Measurements from ENCODE around the gene MORC2. TPM values are rescaled to one million over a fixed set of nuclear protein-coding genes. Genes with fewer than 3 reads are reported as not detected.

MORC2 gene
- total and polyA plus RNA-seq, 9 of the 15 experiments (the other 6 are each of a cell fraction or from before 2014, with no cell fraction given) = 3.3 to 34.7 (median 16.7) TPM

GRCh38 chr22:30968924-30969531 lies 454 bp upstream of the MORC2 start, which contains the start of gene TUG1 (continued):
- TF ChIP-seq, protein P1, sequence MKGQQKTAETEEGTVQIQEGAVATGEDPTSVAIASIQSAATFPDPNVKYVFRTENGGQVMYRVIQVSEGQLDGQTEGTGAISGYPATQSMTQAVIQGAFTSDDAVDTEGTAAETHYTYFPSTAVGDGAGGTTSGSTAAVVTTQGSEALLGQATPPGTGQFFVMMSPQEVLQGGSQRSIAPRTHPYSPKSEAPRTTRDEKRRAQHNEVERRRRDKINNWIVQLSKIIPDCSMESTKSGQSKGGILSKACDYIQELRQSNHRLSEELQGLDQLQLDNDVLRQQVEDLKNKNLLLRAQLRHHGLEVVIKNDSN (CRISPR knock-in tag; IDR thresholded peaks at IDR 0.05) = peak; percentile 99
- TF ChIP-seq CGGBP1 (CRISPR knock-in tag; IDR thresholded peaks at IDR 0.05) (no peak), ZNF57 (CRISPR knock-in tag; IDR thresholded peaks at IDR 0.05) (no peak), THRAP3 (IDR thresholded peaks at IDR 0.05; ENCODE audit: borderline replicate concordance) (no peak), NCOA1 (IDR thresholded peaks at IDR 0.05; ENCODE audit: low read depth) (no peak), ETS2 (tag; IDR thresholded peaks at IDR 0.05; ENCODE audit: borderline replicate concordance, poor library complexity, severe bottlenecking) (no peak), NFE2L1 (tag; IDR thresholded peaks at IDR 0.05; ENCODE audit: borderline replicate concordance, low read depth) (no peak), C11orf30 (IDR thresholded peaks at IDR 0.05; ENCODE audit: low read depth) (peak; percentile 34), FIP1L1 (IDR thresholded peaks at IDR 0.05; ENCODE audit: low read depth, low read length, poor library complexity, severe bottlenecking) (peak; percentile 50), GABPA (tag; conservative IDR thresholded peaks at IDR 0.05; ENCODE audit: low read depth) (peak; percentile 92), BRD9 (IDR thresholded peaks at IDR 0.05; ENCODE audit: low read depth, partially characterized antibody) (no peak), SP2 (IDR thresholded peaks at IDR 0.05; ENCODE audit: extremely low read depth, low read depth, low read length, poor library complexity, severe bottlenecking) (peak; percentile 61), MYC (IDR thresholded peaks at IDR 0.05; ENCODE audit: low read depth, low read length) (peak; percentile 5; the same call in 1 of the 2 replicates), MYC (CRISPR knock-in tag; IDR thresholded peaks at IDR 0.05; ENCODE audit: borderline replicate concordance, low read depth) (no peak; the same call in 1 of the 2 replicates), KLF10 (CRISPR knock-in tag; IDR thresholded peaks at IDR 0.05) (no peak), KLF1 (tag; IDR thresholded peaks at IDR 0.05) (no peak), ZNF408 (CRISPR knock-in tag; IDR thresholded peaks at IDR 0.05; ENCODE audit: low read depth) (no peak), E2F5 (CRISPR knock-in tag; IDR thresholded peaks at IDR 0.05) (no peak), RBBP5 (IDR thresholded peaks at IDR 0.05; ENCODE audit: borderline replicate concordance, insufficient read depth, low read length, poor library complexity, severe bottlenecking) (peak; percentile 94), LCOR (CRISPR knock-in tag; IDR thresholded peaks at IDR 0.05) (no peak), MNT (conservative IDR thresholded peaks at IDR 0.05) (peak; percentile 62 to 66), ZNF583 (CRISPR knock-in tag; IDR thresholded peaks at IDR 0.05) (no peak), BHLHE40 (IDR thresholded peaks at IDR 0.05; ENCODE audit: low read length) (peak; percentile 95), ZNF830 (CRISPR knock-in tag; IDR thresholded peaks at IDR 0.05) (no peak), TRIM28 (IDR thresholded peaks at IDR 0.05) (no peak), TCF15 (CRISPR knock-in tag; IDR thresholded peaks at IDR 0.05) (no peak)

Measured in K562 (cell line).